K562 (cell line): ENCODE measurements around the gene GATA1.

Source experiments
- CHD2 ChIP-seq: IDR thresholded peaks from 2 replicates; pipeline ENCODE4 v1.6.1; 2011; ENCODE audit warnings: low read depth, low read length
- ESRRA ChIP-seq: fragments of 450-650 bp; IDR thresholded peaks from 2 replicates; pipeline ENCODE4 v1.6.1; 2014; ENCODE audit warnings: low read depth, mild to moderate bottlenecking, moderate library complexity, borderline replicate concordance
- TCF7L2 ChIP-seq: fragments of 150-350 bp; IDR thresholded peaks from 2 replicates; pipeline ENCODE4 v1.6.1; 2016; ENCODE audit warnings: low read depth, mild to moderate bottlenecking, low read length, moderate library complexity
- TF ChIP-seq, protein P1 (sequence below), 3 experiments: IDR thresholded peaks in 2 of 3; conservative IDR thresholded peaks in 1 of 3; 2 replicates each; pipeline ENCODE4 v1.5.1; 2011 to 2012; ENCODE audit warnings: low read length in 3 of 3, mild to moderate bottlenecking in 3 of 3, control low read depth in 2 of 3, improper control_type of control experiment in 1 of 3, inconsistent platforms in 1 of 3, low read depth in 1 of 3, mixed read lengths in 1 of 3, moderate library complexity in 1 of 3; ENCODE audit not compliant: insufficient read depth in 2 of 3

DNA sequence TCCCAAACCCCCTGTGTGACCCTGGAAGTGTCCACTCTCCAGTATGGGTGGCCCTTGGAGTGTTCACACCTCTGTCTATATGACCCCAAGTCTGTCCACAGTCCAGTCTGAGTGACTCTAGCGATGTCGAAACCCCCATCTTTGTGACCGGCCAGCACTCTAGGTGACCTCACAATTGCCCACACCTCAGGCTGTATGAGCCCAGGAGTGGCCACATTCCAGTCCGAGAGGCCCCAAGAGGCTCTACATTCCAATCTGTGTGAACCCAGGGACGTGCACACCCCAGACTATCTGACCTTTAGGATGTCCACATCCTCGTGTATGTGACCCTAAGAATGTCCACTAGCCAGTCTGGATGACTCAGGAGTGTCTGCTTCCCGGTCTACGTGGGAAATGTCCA is 32.2 kb upstream of the GATA1 start:
- TF ChIP-seq TCF7L2 (no peak), CHD2 (no peak), ESRRA (no peak)
- TF ChIP-seq, protein P1, sequence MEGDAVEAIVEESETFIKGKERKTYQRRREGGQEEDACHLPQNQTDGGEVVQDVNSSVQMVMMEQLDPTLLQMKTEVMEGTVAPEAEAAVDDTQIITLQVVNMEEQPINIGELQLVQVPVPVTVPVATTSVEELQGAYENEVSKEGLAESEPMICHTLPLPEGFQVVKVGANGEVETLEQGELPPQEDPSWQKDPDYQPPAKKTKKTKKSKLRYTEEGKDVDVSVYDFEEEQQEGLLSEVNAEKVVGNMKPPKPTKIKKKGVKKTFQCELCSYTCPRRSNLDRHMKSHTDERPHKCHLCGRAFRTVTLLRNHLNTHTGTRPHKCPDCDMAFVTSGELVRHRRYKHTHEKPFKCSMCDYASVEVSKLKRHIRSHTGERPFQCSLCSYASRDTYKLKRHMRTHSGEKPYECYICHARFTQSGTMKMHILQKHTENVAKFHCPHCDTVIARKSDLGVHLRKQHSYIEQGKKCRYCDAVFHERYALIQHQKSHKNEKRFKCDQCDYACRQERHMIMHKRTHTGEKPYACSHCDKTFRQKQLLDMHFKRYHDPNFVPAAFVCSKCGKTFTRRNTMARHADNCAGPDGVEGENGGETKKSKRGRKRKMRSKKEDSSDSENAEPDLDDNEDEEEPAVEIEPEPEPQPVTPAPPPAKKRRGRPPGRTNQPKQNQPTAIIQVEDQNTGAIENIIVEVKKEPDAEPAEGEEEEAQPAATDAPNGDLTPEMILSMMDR (IDR thresholded peaks at IDR 0.05 in 2 of 3, conservative IDR thresholded peaks at IDR 0.05 in 1 of 3; ENCODE audit: insufficient read depth in 2 of 3, low read depth in 1 of 3, low read length in 3 of 3), result no peak
